ENCODE data around the gene INPP5A.
"Not testable (repeated sequence)": the region's sequence is repeated elsewhere in the genome, so short reads cannot be mapped to it uniquely, and the experiment has no call there.

Gene INPP5A

DNA sequence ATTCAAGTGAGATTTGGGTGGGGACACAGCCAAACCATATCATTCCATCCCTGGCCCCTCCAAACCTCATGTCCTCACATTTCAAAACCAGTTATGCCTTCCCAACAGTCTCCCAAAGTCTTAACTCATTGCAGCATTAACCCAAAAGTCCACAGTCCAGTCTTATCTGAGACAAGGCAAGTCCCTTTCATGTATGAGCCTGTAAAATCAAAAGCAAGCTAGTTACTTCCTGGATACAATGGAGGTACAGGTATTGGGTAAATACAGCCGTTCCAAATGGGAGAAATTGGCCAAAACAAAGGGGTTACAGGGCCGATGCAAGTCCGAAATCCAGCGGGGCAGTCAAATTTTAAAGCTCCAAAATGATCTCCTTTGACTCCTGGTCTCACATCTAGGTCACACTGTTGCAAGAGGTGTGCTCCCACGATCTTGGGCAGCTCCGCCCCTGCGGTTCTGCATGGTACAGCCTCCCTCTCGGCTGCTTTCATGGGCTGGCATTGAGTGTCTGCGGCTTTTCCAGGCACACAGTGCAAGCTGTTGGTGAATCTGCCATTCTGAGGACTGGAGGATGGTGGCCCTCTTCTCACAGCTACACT, 61.5 kb downstream of the INPP5A start:
- Histone ChIP-seq H3K4me3 (ENCODE audit: low read length in 2 of 2) (peak overlapping the region in 1 of 2 donors; percentile 55), H3K27ac (ENCODE audit: low read depth in 2 of 2, low read length in 2 of 2) (peak overlapping the region in 1 of 2 donors; percentile 59), H3K4me1 (ENCODE audit: control insufficient read depth in 2 of 2, insufficient read depth in 2 of 2, low read length in 2 of 2) (peaks cover 3 to 17% of the 10 kb centered on the region in 2 donors)
- not testable (repeated sequence) for H3K36me3 ChIP-seq (ENCODE audit: control insufficient read depth in 2 of 2, insufficient read depth in 2 of 2, low read length in 2 of 2); H3K27me3 ChIP-seq (ENCODE audit: control insufficient read depth in 2 of 2, insufficient read depth in 2 of 2, low read length in 2 of 2); H3K9ac ChIP-seq (ENCODE audit: low read depth in 1 of 2, low read length in 2 of 2); H3K9me3 ChIP-seq (ENCODE audit: control insufficient read depth in 2 of 2, low read length in 2 of 2)

DNA sequence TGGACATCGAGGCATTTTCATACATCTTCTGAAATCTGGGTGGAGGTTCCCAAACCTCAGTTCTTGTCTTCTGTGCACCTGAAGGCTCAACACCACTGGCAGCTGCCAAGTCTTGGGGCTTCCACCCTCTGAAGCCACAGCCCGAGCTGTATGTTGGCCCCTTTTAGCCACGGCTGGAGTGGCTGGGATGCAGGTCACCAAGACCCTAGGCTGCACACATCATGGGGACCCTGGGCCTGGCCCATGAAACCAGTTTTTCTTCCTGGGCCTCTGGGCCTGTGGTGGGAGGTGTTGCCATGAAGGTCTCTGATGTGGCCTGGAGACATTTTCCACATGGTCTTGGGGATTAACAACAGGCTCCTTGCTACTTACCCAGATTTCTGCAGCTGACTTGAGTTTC, 62.1 kb downstream of the INPP5A start:
- peak overlapping the region in 1 of 2 donors; percentile 59 for H3K27ac ChIP-seq (ENCODE audit: low read depth in 2 of 2, low read length in 2 of 2)

DNA sequence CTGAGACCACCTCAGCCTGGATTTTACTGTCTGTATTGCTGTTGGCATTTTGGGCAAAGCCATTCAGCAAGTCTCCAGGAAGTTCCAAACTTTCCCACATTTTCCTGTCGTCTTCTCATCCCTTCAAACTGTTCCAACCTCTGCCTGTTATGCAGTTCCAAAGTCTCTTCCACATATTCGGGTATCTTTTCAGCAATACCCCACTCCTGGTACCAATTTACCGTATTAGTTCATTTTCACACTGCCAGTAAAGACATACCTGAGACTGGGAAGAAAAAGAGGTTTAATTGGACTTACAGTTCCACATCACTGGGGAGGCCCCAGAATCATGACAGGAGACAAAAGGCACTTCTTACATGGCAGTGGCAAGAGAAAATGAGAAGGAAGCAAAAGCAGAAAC, 62.8 kb downstream of the INPP5A start:
- Histone ChIP-seq H3K36me3 (ENCODE audit: control insufficient read depth in 2 of 2, insufficient read depth in 2 of 2, low read length in 2 of 2) (no peaks in the 10 kb centered on the region), H3K9ac (ENCODE audit: low read depth in 1 of 2, low read length in 2 of 2) (no peak overlapping the region), H3K27ac (ENCODE audit: low read depth in 2 of 2, low read length in 2 of 2) (no peak overlapping the region), H3K27me3 (ENCODE audit: control insufficient read depth in 2 of 2, insufficient read depth in 2 of 2, low read length in 2 of 2) (peaks cover 0 to 4% of the 10 kb centered on the region in 2 donors), H3K4me1 (ENCODE audit: control insufficient read depth in 2 of 2, insufficient read depth in 2 of 2, low read length in 2 of 2) (peaks cover 0 to 11% of the 10 kb centered on the region in 2 donors), H3K9me3 (ENCODE audit: control insufficient read depth in 2 of 2, low read length in 2 of 2) (peaks cover 0 to 4% of the 10 kb centered on the region in 2 donors), H3K4me3 (ENCODE audit: low read length in 2 of 2) (no peak overlapping the region)

More for the DNA sequence above, 62.1 kb downstream of the INPP5A start:
- Histone ChIP-seq H3K27me3 (ENCODE audit: control insufficient read depth in 2 of 2, insufficient read depth in 2 of 2, low read length in 2 of 2) (peaks cover 0 to 4% of the 10 kb centered on the region in 2 donors), H3K4me3 (ENCODE audit: low read length in 2 of 2) (no peak overlapping the region), H3K9ac (ENCODE audit: low read depth in 1 of 2, low read length in 2 of 2) (no peak overlapping the region), H3K4me1 (ENCODE audit: control insufficient read depth in 2 of 2, insufficient read depth in 2 of 2, low read length in 2 of 2) (peaks cover 0 to 11% of the 10 kb centered on the region in 2 donors), H3K9me3 (ENCODE audit: control insufficient read depth in 2 of 2, low read length in 2 of 2) (peaks cover 0 to 4% of the 10 kb centered on the region in 2 donors), H3K36me3 (ENCODE audit: control insufficient read depth in 2 of 2, insufficient read depth in 2 of 2, low read length in 2 of 2) (no peaks in the 10 kb centered on the region)

DNA sequence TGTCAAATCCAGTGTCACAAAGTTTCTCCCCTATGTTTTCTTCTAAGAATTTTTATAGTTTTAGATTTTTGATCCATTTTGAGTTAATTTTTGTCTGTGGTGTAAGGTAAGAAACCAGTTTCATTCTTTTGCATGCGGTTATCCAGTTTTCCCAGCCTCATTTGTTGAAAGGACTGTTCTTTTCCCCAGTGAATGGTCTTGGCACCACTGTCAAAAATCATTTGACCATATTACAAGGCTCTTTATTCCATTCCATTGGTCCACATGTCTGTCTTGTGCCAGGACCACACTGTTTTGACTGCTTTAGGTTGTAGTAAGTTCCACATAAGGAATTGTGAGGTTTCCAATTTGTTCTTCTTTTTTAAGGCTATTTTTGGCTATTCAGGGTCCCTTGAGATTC, 64.0 kb downstream of the INPP5A start:
- Histone ChIP-seq H3K9me3 (ENCODE audit: control insufficient read depth in 2 of 2, low read length in 2 of 2) (peaks cover 0 to 4% of the 10 kb centered on the region in 2 donors), H3K4me3 (ENCODE audit: low read length in 2 of 2) (no peak overlapping the region)

DNA sequence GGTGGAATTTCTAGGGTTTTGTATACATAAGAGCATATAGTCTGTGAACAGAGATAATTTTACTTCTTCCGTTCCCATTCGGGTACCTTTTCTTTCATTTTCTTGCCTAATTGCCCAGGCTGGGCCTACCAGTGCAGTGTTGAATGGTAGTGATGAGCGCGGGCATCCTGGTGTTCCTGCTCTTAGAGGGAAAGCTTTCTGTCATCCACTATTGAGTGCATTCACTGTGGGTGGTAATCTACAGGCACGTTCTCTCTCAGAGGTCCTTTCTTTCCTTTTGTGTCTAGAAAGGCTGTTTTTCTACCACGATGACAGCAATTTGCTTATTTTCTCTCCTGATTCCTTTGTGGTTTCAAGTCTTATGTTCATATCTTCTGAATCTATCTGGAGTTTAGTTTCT, 65.0 kb downstream of the INPP5A start:
- Histone ChIP-seq H3K27me3 (ENCODE audit: control insufficient read depth in 2 of 2, insufficient read depth in 2 of 2, low read length in 2 of 2) (peaks cover 0 to 4% of the 10 kb centered on the region in 2 donors), H3K4me3 (ENCODE audit: low read length in 2 of 2) (no peak overlapping the region), H3K9me3 (ENCODE audit: control insufficient read depth in 2 of 2, low read length in 2 of 2) (peaks cover 0 to 4% of the 10 kb centered on the region in 2 donors), H3K4me1 (ENCODE audit: control insufficient read depth in 2 of 2, insufficient read depth in 2 of 2, low read length in 2 of 2) (peaks cover 0 to 16% of the 10 kb centered on the region in 2 donors), H3K9ac (ENCODE audit: low read depth in 1 of 2, low read length in 2 of 2) (no peak overlapping the region), H3K27ac (ENCODE audit: low read depth in 2 of 2, low read length in 2 of 2) (no peak overlapping the region), H3K36me3 (ENCODE audit: control insufficient read depth in 2 of 2, insufficient read depth in 2 of 2, low read length in 2 of 2) (no peaks in the 10 kb centered on the region)

More for the DNA sequence above, 64.0 kb downstream of the INPP5A start:
- Histone ChIP-seq H3K4me1 (ENCODE audit: control insufficient read depth in 2 of 2, insufficient read depth in 2 of 2, low read length in 2 of 2) (peaks cover 0 to 16% of the 10 kb centered on the region in 2 donors), H3K27me3 (ENCODE audit: control insufficient read depth in 2 of 2, insufficient read depth in 2 of 2, low read length in 2 of 2) (peaks cover 0 to 4% of the 10 kb centered on the region in 2 donors), H3K9ac (ENCODE audit: low read depth in 1 of 2, low read length in 2 of 2) (no peak overlapping the region), H3K27ac (ENCODE audit: low read depth in 2 of 2, low read length in 2 of 2) (no peak overlapping the region), H3K36me3 (ENCODE audit: control insufficient read depth in 2 of 2, insufficient read depth in 2 of 2, low read length in 2 of 2) (no peaks in the 10 kb centered on the region)

DNA sequence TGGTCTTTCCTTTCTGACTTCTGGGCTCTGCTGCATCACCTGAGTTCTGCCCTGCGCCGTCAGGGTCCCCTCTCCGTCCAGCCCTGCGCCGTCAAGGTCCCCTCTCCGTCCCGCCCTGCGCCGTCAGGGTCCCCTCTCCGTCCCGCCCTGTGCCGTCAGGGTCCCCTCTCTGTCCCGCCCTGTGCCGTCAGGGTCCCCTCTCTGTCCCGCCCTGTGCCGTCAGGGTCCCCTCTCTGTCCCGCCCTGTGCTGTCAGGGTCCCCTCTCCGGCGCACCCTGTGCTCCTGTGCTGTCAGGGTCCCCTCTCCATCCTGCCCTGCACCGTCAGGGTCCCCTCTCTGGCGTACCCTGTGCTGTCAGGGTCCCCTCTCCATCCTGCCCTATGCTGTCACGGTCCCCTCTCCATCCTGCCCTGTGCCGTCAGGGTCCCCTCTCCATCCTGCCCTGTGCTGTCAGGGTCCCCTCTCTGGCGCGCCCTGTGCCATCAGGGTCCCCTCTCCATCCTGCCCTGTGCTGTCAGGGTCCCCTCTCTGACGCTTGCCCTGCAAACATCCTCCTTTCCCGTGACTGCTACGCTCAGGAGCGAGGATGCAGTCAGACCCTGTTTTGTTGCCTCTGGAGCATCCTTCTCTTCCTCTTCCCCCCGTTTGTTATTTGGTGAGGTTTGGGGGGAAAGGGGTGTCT, 66.4 kb downstream of the INPP5A start:
- Histone ChIP-seq H3K27me3 (ENCODE audit: control insufficient read depth in 2 of 2, insufficient read depth in 2 of 2, low read length in 2 of 2) (peaks cover 0 to 4% of the 10 kb centered on the region in 2 donors), H3K4me1 (ENCODE audit: control insufficient read depth in 2 of 2, insufficient read depth in 2 of 2, low read length in 2 of 2) (peaks cover 0 to 6% of the 10 kb centered on the region in 2 donors), H3K36me3 (ENCODE audit: control insufficient read depth in 2 of 2, insufficient read depth in 2 of 2, low read length in 2 of 2) (no peaks in the 10 kb centered on the region), H3K9me3 (ENCODE audit: control insufficient read depth in 2 of 2, low read length in 2 of 2) (peaks cover 0 to 4% of the 10 kb centered on the region in 2 donors), H3K4me3 (ENCODE audit: low read length in 2 of 2) (no peak overlapping the region), H3K9ac (ENCODE audit: low read depth in 1 of 2, low read length in 2 of 2) (no peak overlapping the region), H3K27ac (ENCODE audit: low read depth in 2 of 2, low read length in 2 of 2) (no peak overlapping the region)

DNA sequence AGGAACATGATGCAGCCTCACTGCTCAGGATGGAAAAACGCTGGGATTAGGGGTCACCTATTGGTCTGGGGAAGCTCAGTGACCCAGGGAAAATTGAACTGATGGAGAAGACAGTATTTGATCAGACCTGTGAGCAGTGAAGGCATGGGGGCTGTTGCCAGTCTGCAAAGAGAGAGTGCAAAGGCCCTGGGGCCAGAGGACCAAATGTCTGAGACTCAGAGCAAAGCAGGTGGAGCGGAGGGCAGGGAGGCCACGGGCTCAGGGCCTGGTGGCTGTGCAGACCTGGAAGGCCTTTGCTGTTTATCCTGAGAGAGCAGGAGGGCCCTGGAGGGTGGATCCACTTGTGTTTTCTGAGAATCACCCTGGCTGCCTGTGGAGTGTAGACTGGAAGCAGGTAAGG, 67.1 kb downstream of the INPP5A start:
- H3K27ac ChIP-seq (ENCODE audit: low read depth in 2 of 2, low read length in 2 of 2) = no peak overlapping the region
- H3K4me1 ChIP-seq (ENCODE audit: control insufficient read depth in 2 of 2, insufficient read depth in 2 of 2, low read length in 2 of 2) = peaks cover 0 to 5% of the 10 kb centered on the region in 2 donors
- H3K4me3 ChIP-seq (ENCODE audit: low read length in 2 of 2) = no peak overlapping the region
- H3K27me3 ChIP-seq (ENCODE audit: control insufficient read depth in 2 of 2, insufficient read depth in 2 of 2, low read length in 2 of 2) = peaks cover 0 to 4% of the 10 kb centered on the region in 2 donors
- no peaks in the 10 kb centered on the region for H3K36me3 ChIP-seq (ENCODE audit: control insufficient read depth in 2 of 2, insufficient read depth in 2 of 2, low read length in 2 of 2)
- no peak overlapping the region for H3K9ac ChIP-seq (ENCODE audit: low read depth in 1 of 2, low read length in 2 of 2)
- peaks cover 0 to 4% of the 10 kb centered on the region in 2 donors for H3K9me3 ChIP-seq (ENCODE audit: control insufficient read depth in 2 of 2, low read length in 2 of 2)

DNA sequence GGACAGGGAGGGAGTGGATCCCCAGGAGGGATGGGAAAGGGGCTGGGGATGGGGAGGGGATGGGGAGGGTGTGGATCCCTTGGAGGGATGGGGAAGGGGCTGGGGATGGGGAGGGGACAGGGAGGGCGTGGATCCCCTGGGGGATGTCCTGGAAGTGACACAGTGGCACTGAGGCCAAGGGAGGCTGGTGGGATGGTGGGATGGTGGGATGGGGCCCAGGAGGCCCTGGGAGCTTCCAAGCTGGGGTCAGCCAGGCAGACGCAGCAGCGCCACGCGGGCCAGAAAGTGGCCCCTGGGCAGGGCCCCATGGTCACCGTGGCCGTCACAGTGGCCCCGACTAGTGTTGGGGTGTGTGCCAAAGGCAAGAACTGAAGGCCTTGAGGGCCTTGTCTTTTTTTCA, 67.8 kb downstream of the INPP5A start:
- peaks cover 0 to 2% of the 10 kb centered on the region in 2 donors for H3K9me3 ChIP-seq (ENCODE audit: control insufficient read depth in 2 of 2, low read length in 2 of 2)
- H3K4me3 ChIP-seq (ENCODE audit: low read length in 2 of 2) = no peak overlapping the region
- H3K27ac ChIP-seq (ENCODE audit: low read depth in 2 of 2, low read length in 2 of 2) = no peak overlapping the region
- H3K27me3 ChIP-seq (ENCODE audit: control insufficient read depth in 2 of 2, insufficient read depth in 2 of 2, low read length in 2 of 2) = peaks cover 0 to 4% of the 10 kb centered on the region in 2 donors
- H3K36me3 ChIP-seq (ENCODE audit: control insufficient read depth in 2 of 2, insufficient read depth in 2 of 2, low read length in 2 of 2) = no peaks in the 10 kb centered on the region
- peaks cover 0 to 5% of the 10 kb centered on the region in 2 donors for H3K4me1 ChIP-seq (ENCODE audit: control insufficient read depth in 2 of 2, insufficient read depth in 2 of 2, low read length in 2 of 2)
- no peak overlapping the region for H3K9ac ChIP-seq (ENCODE audit: low read depth in 1 of 2, low read length in 2 of 2)

DNA sequence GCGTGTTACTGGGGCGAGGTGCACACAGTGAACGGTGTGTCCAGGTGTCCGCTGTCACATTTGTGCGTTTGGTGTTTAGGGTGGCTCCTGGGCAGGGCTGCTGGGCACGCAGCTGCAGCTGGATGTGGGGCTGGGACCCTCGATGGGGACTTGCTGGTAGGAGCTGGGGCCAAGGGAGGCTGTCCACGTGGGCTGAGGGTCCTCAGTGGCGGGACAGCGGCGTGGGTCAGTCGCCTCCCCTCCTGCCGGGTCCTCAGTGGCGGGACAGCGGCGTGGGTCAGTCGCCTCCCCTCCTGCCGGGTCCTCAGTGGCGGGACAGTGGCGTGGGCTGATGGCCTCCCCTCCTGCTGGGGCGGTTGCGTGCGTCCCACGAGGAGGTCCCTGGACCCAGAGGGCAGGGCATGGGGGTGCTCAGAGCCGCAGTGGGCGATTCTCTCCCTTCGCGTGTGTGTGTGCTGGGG, 68.5 kb downstream of the INPP5A start:
- Histone ChIP-seq H3K27ac (ENCODE audit: low read depth in 2 of 2, low read length in 2 of 2) (no peak overlapping the region), H3K4me3 (ENCODE audit: low read length in 2 of 2) (no peak overlapping the region), H3K9me3 (ENCODE audit: control insufficient read depth in 2 of 2, low read length in 2 of 2) (no peaks in the 10 kb centered on the region), H3K27me3 (ENCODE audit: control insufficient read depth in 2 of 2, insufficient read depth in 2 of 2, low read length in 2 of 2) (peaks cover 0 to 4% of the 10 kb centered on the region in 2 donors), H3K36me3 (ENCODE audit: control insufficient read depth in 2 of 2, insufficient read depth in 2 of 2, low read length in 2 of 2) (no peaks in the 10 kb centered on the region), H3K4me1 (ENCODE audit: control insufficient read depth in 2 of 2, insufficient read depth in 2 of 2, low read length in 2 of 2) (peaks cover 0 to 5% of the 10 kb centered on the region in 2 donors), H3K9ac (ENCODE audit: low read depth in 1 of 2, low read length in 2 of 2) (no peak overlapping the region)

DNA sequence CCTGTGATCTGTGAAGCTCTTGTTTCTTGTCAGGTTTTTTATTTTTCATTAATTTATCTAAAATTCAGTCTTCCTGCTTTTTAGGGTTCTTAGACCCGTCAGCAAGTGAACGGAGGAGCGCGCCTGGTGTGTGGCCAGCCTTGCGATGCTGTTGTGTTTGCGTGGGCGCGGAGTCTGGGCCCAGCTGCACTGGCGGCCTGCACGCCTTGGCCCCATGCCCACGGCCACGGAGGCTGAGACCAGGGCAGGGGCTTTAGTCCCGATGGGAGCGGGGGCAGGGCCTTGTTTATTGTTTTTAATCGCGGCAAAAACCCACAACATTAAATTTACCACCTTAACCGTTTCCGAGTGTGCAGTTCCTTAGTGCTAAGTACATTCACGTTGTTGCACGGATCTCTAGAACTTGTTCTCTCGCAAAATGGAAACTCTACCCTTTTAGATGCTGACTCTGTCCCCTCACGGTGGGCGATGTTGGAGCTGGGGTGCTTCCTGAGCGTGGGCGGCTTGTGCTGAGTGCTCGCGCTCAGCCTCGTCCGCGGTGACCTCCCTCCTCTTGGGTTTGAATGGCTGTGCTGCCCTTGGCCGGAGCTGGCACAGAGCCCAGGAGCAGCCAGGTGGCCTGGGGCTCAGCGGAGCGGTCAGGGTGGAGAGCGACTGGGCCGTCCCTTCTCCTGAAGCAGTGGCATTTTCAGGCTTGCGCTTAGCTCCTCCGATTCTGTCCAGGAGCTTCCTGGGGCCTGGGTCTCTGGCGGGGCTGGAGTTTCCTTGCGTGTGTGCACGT, 69.1 kb downstream of the INPP5A start:
- H3K27me3 ChIP-seq (ENCODE audit: control insufficient read depth in 2 of 2, insufficient read depth in 2 of 2, low read length in 2 of 2) = peaks cover 0 to 4% of the 10 kb centered on the region in 2 donors
- no peak overlapping the region for H3K27ac ChIP-seq (ENCODE audit: low read depth in 2 of 2, low read length in 2 of 2)
- H3K9me3 ChIP-seq (ENCODE audit: control insufficient read depth in 2 of 2, low read length in 2 of 2) = no peaks in the 10 kb centered on the region
- H3K36me3 ChIP-seq (ENCODE audit: control insufficient read depth in 2 of 2, insufficient read depth in 2 of 2, low read length in 2 of 2) = no peaks in the 10 kb centered on the region
- peaks cover 0 to 5% of the 10 kb centered on the region in 2 donors for H3K4me1 ChIP-seq (ENCODE audit: control insufficient read depth in 2 of 2, insufficient read depth in 2 of 2, low read length in 2 of 2)
- H3K4me3 ChIP-seq (ENCODE audit: low read length in 2 of 2) = no peak overlapping the region
- no peak overlapping the region for H3K9ac ChIP-seq (ENCODE audit: low read depth in 1 of 2, low read length in 2 of 2)
